K562 (cell line): ENCODE results near the gene CCDC187. TPM values are rescaled to one million over a fixed set of nuclear protein-coding genes. Genes with fewer than 3 reads are reported as not detected.
A peak's percentile ranks its signal among the peaks of the same experiment; 100 is the strongest.

Source experiments
- ARNT ChIP-seq, 2 experiments: fragments of 450-650 bp; IDR thresholded peaks; 2 replicates each; pipeline ENCODE4 v1.6.1; 2016; ENCODE audit warnings: mild to moderate bottlenecking in 1 of 2
- ATF6 ChIP-seq: sonication (generic); formaldehyde crosslinking; IDR thresholded peaks from 2 replicates; pipeline ENCODE4 v1.4.0; 2020; ENCODE audit warnings: mild to moderate bottlenecking, missing genetic modification reagents
- CBFA2T2 ChIP-seq: fragments of 450-650 bp; conservative IDR thresholded peaks from 2 replicates; pipeline ENCODE4 v1.6.1; 2017; ENCODE audit warnings: mild to moderate bottlenecking
- CXXC5 ChIP-seq: fragments of 250-450 bp; sonication (Bioruptor Pico); IDR thresholded peaks from 2 replicates; pipeline ENCODE4 v1.8.0; 2022; ENCODE audit warnings: inconsistent platforms, mild to moderate bottlenecking, moderate library complexity
- DIDO1 ChIP-seq: fragments of 450-650 bp; IDR thresholded peaks from 2 replicates; pipeline ENCODE4 v1.6.1; 2016; ENCODE audit warnings: low read depth, missing biosample characterization, missing genetic modification characterization
- DPF2 ChIP-seq: fragments of 450-650 bp; IDR thresholded peaks from 2 replicates; pipeline ENCODE4 v1.6.1; 2016
- FOXA3 ChIP-seq, 2 experiments: fragments of 450-650 bp in 1 of 2; sonication (generic) in 1 of 2; formaldehyde crosslinking; IDR thresholded peaks in 1 of 2; conservative IDR thresholded peaks in 1 of 2; 2 replicates each; pipeline versions ENCODE4 v1.4.0 to v1.8.0; 2020 to 2022; ENCODE audit warnings: mild to moderate bottlenecking in 2 of 2, missing genetic modification reagents in 1 of 2
- HDGF ChIP-seq: fragments of 450-650 bp; IDR thresholded peaks from 2 replicates; pipeline ENCODE4 v1.6.1; 2016
- NEUROD1 ChIP-seq: fragments of 150-350 bp; IDR thresholded peaks from 2 replicates; pipeline ENCODE4 v1.6.1; 2014; ENCODE audit warnings: borderline replicate concordance, low read length, low read depth; ENCODE audit not compliant: partially characterized antibody
- RUNX1 ChIP-seq: sonication (generic); IDR thresholded peaks from 2 replicates; pipeline ENCODE4 v1.6.1; 2016; ENCODE audit warnings: antibody characterized with exemption, low read depth
- SMARCC2 ChIP-seq: fragments of 450-650 bp; IDR thresholded peaks from 2 replicates; pipeline ENCODE4 v1.6.1; 2017; ENCODE audit warnings: antibody characterized with exemption, moderate library complexity, mild to moderate bottlenecking, low read depth
- ZNF174 ChIP-seq: fragments of 250-450 bp; sonication (Bioruptor Pico); IDR thresholded peaks from 2 replicates; pipeline ENCODE4 v1.4.0; 2020; ENCODE audit warnings: mild to moderate bottlenecking
- ZNF518B ChIP-seq: fragments of 250-450 bp; sonication (Bioruptor Pico); IDR thresholded peaks from 2 replicates; pipeline ENCODE4 v1.5.0; 2021; ENCODE audit warnings: mild to moderate bottlenecking, moderate library complexity
- polyA plus RNA-seq, 8 experiments: library from polyadenylated mRNA; depleted of rRNA in 4 of 8; stranded (reverse) in 5 of 8; unstranded in 3 of 8; fragments of >200 nt; fragmentation: Nextera tagmentation in 2 of 8; fragmentation: Illumina TruSeq in 1 of 8; extraction: Ambion mirVana in 2 of 8; extraction: Trizol in 1 of 8; gene quantifications; 2 replicates each; pipeline versions ENCODE4 v1.2.1 to v1.2.3, GENCODE V29; 2011 to 2014; ENCODE audit warnings: inconsistent platforms in 1 of 8, missing spikeins in 1 of 8
- total RNA-seq, 7 experiments: library from RNA; depleted of rRNA in 6 of 7; stranded (reverse); fragments of >200 nt in 6 of 7; fragmentation: Illumina TruSeq in 2 of 7; extraction: Trizol in 2 of 7; gene quantifications; 2 replicates each; pipeline versions ENCODE4 v1.2.1 to v1.2.3, GENCODE V29; 2011 to 2021; ENCODE audit warnings: low replicate concordance in 1 of 7
- TF ChIP-seq, protein P1 (sequence below): fragments of 450-650 bp; IDR thresholded peaks from 2 replicates; pipeline ENCODE4 v1.6.1; 2018; ENCODE audit not compliant: partially characterized antibody
- TF ChIP-seq, protein P2 (sequence below), 2 experiments: fragments of 450-650 bp in 1 of 2; sonication (generic) in 1 of 2; formaldehyde crosslinking; conservative IDR thresholded peaks; 2 replicates each; pipeline versions ENCODE4 v1.4.0 to v1.8.1; 2020 to 2022; ENCODE audit warnings: mild to moderate bottlenecking in 1 of 2, missing genetic modification reagents in 1 of 2
- TF ChIP-seq, protein P3 (sequence below): fragments of 250-450 bp; sonication (Bioruptor Pico); IDR thresholded peaks from 2 replicates; pipeline ENCODE4 v1.5.0; 2021

Gene CCDC187
- total and polyA plus RNA-seq, 9 of the 15 experiments (the other 6 are each of a cell fraction or from before 2014, with no cell fraction given), result not detected

DNA sequence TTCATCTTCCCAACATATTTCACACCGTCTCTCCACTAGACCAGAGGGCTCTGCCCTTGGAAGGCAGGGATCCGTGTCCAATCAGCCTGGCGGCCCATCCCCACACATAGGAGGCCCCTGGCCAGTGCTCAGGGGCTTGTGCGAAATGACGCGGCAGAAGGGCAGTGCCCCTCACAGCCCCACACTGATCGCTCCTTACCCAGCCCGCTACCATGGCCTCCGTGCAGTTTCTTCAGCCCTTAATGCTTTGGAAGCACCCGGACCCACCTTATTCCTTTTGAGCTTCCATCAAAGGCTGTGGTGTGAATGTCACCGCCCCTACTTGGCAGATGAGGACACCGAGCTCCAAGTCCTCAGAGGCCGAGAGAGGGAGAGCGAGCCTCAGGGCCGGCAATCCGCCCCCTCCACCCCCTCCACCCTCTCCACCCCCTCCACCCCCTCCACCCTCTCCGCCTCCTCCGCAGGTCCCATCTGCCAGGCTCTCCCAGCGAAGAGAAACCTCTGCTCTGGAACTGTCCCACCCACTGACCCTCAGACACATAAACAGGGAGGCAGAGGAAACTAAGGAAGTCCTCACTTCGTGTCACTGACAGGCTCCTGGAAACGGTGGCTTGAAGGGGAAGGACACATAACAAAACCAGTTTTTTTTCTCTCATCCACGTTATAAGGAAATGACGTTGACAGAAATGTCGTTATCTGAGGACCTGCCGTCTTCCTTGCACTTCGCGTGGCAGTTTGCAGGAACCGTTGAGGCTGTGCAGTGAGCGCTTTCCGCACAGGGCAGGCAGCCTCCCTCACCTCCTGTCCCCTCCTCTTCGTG is 72.2 kb downstream of the CCDC187 start (continued):
- TF ChIP-seq, protein P1, sequence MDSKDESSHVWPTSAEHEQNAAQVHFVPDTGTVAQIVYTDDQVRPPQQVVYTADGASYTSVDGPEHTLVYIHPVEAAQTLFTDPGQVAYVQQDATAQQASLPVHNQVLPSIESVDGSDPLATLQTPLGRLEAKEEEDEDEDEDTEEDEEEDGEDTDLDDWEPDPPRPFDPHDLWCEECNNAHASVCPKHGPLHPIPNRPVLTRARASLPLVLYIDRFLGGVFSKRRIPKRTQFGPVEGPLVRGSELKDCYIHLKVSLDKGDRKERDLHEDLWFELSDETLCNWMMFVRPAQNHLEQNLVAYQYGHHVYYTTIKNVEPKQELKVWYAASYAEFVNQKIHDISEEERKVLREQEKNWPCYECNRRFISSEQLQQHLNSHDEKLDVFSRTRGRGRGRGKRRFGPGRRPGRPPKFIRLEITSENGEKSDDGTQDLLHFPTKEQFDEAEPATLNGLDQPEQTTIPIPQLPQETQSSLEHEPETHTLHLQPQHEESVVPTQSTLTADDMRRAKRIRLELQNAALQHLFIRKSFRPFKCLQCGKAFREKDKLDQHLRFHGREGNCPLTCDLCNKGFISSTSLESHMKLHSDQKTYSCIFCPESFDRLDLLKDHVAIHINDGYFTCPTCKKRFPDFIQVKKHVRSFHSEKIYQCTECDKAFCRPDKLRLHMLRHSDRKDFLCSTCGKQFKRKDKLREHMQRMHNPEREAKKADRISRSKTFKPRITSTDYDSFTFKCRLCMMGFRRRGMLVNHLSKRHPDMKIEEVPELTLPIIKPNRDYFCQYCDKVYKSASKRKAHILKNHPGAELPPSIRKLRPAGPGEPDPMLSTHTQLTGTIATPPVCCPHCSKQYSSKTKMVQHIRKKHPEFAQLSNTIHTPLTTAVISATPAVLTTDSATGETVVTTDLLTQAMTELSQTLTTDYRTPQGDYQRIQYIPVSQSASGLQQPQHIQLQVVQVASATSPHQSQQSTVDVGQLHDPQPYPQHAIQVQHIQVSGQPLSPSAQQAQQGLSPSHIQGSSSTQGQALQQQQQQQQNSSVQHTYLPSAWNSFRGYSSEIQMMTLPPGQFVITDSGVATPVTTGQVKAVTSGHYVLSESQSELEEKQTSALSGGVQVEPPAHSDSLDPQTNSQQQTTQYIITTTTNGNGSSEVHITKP, result peak; percentile 17
- TF ChIP-seq, protein P2, sequence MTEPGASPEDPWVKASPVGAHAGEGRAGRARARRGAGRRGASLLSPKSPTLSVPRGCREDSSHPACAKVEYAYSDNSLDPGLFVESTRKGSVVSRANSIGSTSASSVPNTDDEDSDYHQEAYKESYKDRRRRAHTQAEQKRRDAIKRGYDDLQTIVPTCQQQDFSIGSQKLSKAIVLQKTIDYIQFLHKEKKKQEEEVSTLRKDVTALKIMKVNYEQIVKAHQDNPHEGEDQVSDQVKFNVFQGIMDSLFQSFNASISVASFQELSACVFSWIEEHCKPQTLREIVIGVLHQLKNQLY (CRISPR knock-in tag; conservative IDR thresholded peaks at IDR 0.05), result no peak
- TF ChIP-seq DIDO1 (tag), result no peak
- no peak for TF ChIP-seq HDGF
- peak; percentile 40; the same call in 1 of the 2 replicates for TF ChIP-seq DPF2
- TF ChIP-seq FOXA3 (CRISPR knock-in tag; conservative IDR thresholded peaks at IDR 0.05 in 1 of 2, IDR thresholded peaks at IDR 0.05 in 1 of 2), result no peak
- no peak for TF ChIP-seq CBFA2T2
- peak; percentile 52; the same call in 1 of the 2 replicates for TF ChIP-seq CXXC5 (CRISPR knock-in tag)
- TF ChIP-seq ZNF518B (CRISPR knock-in tag), result no peak
- TF ChIP-seq, protein P3, sequence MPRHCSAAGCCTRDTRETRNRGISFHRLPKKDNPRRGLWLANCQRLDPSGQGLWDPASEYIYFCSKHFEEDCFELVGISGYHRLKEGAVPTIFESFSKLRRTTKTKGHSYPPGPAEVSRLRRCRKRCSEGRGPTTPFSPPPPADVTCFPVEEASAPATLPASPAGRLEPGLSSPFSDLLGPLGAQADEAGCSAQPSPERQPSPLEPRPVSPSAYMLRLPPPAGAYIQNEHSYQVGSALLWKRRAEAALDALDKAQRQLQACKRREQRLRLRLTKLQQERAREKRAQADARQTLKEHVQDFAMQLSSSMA (CRISPR knock-in tag), result no peak
- TF ChIP-seq ATF6 (CRISPR knock-in tag), result no peak
- no peak for TF ChIP-seq NEUROD1
- no peak for TF ChIP-seq ARNT (IDR thresholded peaks at IDR 0.05)
- TF ChIP-seq ZNF174 (CRISPR knock-in tag), result no peak
- no peak for TF ChIP-seq RUNX1
- TF ChIP-seq SMARCC2, result peak; percentile 33; the same call in 1 of the 2 replicates
